NCI-H2196 treated with DMSO at 0.1 percent for 48 hours (cell line): Measurements from ENCODE around the gene MGAT4B.
A peak's percentile ranks its signal among the peaks of the same experiment; 100 is the strongest.

Source experiments
- DNase-seq: peaks from one replicate; lab custom pipeline; 2025; ENCODE audit not compliant: unreplicated experiment; lab: John Stamatoyannopoulos, UW

The MGAT4B gene

DNA sequence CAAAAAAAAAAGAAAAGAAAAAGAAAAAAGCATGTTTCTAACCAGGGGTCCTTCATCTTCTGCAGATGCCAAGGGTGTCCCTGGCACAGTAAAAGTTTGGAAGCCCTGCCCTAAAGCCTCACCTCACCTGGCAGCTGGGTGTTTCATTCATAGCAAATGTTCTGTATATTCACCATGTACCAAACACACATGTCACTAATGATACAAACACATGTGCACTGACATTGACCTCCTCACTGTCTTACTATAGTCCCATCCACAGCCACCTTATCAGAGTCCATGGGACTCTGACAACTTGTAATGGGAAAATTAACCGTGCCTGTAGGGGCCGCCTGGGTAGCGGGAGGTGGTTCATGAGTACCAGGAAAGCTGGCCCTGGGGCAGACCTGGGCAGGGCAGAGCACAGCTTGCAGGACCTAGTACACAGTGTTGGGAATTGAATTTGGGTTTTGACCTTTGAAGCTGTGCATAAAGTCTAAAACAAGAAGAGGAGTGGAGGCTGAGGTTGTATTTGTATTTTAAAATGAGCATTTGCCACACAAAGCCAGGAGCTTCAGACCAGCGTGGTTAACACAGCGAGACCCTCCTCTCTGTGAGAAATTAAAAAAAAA is 6.4 kb upstream of the MGAT4B start:
- DNase-seq, result no peak

DNA sequence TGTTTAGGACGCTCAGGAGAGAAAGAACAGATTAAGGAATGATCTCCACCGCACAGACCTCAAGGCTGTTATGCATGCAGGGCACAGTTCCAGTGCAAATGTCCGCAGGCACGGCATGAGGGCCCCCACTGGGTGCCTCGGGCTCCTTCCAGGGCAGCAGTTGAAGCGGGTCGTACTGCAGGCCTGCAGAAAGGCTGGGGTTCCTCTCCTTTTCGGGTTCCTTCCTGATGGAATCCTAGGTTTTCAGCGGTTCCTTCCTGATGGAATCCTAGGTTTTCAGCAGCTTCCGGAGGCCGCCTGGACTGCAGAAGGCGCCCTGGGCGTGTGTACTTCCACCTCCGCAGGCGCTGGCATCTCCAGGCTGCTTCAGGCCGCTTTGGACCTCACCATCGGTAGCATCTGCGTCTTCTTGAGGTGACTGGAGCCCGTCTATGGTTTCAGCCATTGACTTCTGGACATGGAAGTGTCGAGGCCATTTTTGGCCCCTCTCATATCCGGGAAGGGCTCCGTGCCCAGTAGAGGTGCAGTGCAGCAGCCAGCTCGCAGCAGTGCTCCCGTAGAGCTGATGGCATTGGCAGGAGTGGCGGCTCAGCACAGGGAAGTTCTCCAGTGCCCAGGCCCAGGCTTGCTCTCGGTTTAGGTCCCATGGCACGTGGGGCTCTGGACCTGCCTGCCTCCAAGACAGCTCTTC is 5.6 kb upstream of the MGAT4B start:
- DNase-seq, result no peak

DNA sequence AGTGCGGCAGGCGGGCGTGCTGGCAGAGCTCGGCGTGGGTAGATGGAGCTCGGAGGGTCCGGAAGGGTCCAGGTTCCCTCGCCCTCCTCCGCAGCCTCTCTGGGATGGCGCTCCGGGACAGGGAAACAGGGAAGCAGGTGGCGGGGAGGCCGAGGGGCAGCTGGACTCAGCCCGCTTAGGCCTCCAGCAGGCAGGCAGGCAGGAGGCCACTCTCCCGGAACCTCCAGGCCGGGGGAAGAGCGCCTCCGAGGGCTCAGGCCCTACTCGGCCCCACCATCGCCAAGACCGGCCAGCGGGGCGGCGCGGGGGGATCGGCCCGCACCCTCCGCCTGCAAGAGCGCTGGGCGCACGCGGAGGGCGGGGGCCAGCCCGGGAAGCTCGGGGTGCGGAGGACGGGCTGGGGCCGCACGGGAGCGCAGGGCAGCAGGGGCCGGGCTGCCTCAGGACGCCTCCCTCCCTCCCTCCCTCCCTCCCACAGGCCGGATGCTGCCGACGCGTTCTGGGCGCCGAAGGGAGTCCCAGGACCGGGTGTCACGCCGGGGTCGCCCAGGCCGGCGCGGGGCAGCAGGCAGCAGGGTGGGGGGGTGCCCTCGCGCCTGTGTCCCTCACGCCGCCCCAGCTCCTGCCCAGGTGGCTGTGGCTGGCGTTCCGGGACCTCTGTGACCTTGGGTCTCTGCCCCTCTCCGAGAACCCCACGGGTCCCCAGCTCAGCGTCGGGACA is 977 bp downstream of the MGAT4B start:
- no peak for DNase-seq

DNA sequence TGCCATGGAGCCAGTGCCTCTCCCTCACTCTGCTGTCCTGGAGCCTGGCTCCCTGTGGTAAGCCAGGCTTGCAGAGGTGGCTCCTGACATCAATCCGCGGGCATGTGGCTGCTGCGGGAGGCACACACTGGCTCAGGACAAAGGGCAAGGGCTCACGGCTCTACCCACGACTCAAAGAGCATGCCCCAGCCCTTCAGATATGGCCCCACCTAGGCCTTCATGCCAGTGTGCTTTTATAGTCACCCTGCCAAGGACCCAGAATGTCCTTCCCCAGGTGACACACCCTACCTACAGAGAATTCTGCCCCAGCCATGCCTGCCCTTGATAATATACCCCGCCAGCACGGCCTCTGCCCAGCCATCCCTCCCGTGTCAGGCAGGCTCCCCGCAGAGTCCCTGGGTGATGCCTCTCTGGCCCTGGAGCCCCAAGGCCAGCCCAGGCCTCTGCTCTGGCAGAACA is 1.6 kb downstream of the MGAT4B start:
- no peak for DNase-seq

DNA sequence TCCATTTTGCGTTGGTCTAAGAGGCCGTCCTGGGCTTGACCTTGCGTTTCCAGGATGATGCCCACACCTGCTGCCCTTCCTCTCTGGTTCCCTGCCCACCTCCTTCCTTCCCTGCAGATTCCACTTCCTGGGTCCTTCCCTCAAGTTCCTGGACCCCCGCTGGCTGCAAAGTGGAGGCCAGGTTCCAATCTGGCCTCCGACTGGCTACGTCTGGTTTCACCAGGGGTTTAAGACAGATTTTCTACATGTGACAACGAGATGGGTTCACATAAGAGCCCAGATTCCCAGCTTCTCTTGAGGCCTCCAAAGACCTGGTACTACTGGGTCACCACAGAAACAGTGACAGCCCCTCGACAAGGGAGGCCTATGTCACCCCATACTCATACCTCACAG is 2.1 kb downstream of the MGAT4B start:
- no peak for DNase-seq

DNA sequence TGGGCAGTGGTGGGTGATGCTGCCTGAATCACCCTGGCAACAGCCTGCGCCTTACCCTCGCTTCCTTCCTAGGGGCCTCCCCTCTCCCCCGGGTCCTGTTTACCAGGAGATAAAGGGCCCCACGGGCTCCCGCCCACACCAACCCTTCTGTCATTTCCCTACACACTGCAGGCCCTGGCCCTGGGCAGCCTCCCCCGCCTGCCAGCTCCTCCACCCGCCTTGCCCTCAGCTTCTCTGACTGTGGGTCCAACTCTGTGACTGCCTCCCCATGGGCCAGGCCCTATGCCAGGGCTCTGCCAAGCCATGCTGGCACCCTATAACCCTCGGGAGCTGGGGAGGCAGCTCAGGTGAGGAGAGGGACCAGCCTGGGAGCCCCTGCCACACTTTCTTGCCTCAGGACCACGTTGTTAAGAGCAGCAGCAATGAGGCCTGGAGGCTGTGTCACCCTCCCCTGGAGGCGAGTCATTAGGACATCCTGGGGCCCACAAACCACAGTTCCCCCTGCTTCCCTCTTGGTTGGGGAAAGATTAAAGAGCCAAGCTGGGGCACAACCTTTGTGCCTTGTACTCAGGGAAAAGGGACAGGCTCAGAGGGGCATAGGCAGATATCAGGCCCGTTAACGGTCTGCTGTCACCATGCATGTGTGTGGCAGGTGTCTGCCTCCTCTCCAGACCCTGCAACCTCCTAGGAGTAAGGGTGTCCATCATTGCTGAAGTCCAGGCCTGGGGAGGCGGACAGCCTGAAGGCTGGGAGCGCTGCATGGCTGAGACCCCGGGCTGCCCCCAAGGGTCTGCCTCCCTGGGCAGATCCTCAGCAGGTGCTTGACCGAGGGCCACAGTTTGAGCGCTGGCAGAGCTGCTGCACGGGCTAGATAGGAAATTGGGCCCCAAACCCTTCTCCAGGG is 2.8 kb downstream of the MGAT4B start:
- DNase-seq, result peak; percentile 48

DNA sequence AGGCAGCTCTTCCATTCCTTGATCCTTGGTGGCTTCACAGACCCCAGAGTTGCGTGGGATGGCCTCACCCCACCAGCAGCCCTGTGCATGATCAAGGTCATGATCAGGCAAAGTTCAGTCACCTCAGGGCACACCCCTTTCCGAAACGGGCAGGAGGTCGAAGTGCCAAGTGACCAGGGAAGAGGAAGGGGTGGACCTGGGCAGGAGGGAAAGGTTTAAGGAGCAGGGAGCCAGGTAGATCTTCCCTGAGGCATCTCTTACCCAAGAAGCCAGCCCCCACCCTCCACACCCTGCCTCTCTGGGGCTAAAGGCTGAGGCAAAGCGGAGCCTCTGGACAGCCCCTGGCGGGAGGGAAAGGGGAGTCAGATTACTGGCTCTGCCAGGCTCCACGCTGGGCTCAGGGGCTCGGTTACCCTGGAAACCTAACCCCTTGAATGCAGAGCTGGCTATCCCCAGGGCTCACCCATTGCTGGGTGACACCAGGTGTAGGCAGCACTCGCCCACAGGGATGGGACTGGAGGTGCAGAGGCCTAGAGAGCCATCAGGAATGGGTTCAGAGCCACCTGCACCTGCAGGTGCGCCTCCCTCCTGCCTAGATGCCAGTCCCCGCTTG is 3.6 kb downstream of the MGAT4B start:
- DNase-seq, result peak; percentile 76

DNA sequence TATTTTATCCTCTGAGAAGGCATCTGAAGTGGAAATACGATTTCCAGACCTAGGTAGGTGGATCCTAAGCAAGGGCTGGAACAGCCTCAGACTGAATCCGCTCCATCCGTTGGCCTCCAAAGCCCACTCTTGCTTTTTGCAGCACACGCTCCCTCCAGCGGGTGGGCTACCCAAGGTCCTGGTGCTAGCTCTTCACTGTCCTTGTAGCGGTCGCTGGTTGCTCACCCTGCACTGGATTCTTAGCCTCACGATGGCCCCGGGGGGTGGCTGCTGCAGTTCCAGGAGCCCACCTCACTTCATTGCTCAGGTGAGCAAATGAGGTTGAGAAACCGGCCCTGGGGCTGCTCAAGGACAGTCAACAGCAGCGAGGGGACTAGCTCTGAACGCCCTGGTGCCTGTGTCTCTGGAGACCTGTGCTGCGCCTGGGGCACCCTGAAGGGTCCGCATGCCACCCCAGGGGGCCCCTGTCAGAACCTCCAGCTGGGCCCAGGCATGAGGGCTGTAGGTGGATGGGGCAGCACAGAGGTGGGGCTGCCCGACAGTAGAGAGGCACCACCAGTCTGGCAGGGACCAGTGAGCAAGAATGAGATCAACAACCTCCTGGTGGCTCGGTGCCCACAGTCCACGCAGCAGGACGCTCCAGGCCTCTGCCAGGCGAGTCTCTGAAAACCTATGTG is 4.3 kb downstream of the MGAT4B start:
- no peak for DNase-seq

DNA sequence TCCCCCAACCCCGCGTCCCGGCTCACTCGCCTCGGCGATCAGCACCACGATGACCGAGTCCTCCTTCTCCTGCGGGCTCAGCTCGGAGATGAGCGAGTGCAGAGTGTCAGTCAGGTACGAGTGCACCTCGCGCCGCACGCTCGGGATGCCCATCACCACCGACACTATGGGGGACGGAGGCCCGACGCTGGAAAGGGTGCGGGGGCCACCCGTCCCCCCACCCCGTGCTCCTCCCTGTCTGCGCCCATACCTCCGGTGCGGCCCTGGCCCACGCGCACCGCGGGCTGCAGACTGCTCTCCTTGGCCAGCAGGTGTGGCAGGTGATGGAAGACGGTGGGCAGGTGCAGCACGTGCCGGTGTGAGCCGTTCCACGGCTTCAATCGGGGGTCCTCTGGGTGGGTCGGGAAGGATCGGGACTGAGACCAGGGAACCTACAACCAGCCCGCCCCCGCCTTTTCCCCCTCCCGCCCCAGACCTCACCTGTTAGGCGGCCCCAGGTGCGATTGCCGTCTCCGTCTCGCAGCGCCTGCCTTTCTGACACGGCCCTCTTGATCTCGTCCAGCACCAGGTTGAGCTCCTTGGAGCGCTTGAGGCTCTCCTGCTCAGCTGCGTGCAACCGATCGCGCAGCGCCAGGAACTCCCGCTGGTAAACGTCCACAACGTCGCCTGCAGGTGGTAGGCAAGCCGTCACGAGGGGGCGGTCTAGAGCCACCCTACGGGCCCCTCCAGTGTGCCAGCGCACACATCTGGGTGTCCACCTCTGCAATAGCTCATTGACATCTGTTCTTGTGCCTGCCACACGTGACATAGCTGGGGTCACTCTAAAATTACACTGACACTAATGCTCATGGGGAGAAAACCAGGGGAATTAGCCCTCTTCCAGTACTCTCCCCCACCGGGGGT is 5.1 kb downstream of the MGAT4B start:
- DNase-seq, result no peak

DNA sequence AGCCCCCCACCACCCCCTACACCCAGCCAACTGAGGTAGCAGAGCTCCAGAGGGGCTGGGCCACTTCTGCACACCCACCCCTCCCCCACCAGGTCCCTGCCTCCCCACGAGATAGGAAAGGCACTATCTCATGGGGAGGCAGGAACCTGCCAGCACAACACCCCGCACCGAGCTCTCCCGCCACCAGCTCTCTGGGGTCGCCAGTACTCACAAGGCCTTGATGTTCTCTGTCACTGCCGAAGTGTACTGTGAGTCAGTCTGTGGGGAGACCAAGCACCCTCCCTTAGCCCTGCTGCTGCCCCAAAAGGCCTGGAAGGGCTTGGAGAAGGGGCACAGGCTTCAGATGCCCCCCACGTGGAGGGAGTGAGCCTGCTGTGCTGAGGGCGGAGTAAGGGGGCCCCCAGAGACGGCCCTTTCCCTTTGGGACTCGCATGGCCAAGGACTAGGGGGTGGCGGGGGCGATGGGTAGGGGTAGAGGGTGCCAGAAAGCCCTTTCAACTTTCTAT is 5.9 kb downstream of the MGAT4B start:
- no peak for DNase-seq

DNA sequence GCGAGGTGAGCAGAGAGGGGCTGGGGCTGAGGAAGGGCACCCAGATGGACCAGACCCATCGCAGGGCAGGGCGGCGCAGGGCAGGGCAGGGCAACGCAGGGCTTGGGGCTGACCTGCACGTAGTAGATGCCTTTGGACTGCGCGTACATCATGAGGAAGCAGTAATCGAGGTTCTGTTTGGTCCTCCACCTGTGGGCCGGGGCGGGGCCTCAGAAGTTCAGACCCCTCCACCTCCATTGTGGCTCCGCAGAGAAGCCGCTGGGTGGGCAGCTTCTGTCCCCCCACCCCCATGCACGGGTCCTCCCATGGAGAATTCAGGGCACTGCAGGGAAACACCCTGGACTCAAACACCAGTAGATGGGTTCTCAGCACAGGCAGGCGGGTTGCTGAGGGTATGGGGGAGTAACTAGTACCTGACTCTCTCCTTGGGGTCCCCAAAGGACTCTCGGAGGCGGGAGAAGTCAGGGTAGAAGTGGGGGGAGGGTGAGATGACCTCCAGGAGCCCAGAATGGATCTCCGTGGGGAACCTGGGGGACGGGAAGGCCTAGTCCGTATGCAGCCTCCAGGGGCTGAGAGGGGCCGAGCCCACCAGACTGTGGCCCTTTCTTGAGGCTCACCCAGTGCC is 6.5 kb downstream of the MGAT4B start:
- DNase-seq, result no peak

DNA sequence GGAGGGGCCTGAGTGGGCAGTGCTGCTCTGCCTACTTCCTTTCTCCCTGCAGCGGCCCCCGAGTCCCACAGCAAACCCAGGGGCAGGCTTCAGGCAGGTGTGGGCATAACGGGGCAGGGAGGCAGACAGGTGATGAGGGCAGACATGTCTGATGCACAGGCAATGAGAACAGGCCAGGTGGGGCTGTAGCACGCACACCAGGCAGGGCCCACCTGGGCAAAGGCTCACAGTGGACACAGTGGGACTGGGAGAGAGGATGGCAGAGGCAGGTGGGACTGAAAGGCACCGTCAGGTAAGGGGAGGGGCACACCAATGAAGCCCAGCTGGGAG is 7.1 kb downstream of the MGAT4B start:
- DNase-seq, result no peak

DNA sequence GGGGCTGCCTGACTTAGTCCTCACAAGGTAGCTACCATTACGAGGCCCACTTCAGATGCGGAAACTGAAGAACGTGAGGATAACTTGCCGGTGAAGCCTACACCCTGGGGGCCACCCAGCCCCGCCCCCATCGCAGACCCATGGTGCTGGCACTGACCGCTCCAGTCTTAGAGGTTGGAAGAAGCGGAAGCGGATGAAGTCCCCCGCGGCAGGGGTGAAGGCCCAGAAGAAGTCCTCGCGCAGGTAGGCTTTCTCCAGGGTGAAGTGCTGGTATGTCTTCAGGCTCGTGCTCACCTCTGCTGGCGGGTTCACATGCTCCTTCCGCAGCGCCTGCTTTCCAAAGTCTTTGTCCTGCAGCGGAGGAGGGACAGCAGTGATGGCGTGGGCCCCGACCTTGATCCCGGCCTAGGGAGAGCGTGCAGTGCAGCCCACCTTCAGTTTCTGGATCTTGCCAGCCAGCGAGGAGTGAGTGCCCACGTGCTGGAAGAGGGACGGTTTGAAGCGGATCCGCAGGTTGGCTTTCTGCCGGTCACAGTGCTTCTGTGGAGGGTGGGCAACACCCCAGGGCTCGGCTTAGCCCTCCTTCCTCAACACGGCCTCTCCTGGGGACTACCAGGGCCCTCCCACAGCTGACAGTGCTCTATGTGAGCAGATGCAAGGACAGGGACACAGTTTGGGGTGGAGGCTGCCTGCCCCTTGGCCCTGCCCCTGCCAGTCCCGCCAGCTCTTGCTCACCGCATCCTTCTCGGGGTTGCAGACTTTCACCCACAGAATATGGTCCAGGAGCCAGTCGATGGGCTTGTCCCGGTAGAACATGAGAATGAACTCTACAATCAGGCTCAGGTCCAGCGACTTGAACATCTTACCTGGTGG is 7.7 kb downstream of the MGAT4B start:
- no peak for DNase-seq

DNA sequence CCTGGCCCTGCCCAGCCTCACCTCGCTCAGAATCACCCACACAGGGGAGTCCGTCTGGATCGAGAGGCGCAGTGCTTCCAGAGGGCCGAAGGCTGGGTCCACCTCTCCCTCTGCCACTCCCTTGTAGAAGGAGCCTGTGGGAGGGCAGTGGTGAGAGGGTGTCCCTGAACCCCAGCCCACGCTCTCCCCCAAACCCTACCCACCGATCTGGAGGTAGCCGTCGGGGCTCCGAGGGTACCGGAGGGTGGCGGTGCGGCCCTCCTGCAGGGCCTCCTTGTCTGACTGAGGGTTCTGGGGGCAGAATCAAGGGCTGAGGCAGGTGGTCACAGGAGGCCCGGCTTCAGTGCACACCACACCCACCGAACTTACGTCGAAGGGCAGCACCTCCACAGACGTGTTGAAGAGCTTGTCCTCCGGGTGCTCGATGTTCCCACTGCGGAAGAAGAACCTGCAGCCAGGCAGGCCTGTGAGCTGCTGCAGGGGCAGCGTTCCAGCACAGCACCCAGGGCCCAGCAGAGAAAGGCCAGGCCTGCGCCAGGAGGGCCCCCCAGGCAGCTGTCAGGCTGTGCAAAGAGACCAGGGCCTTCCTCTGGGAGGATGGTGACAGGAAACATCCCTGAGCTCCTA is 8.4 kb downstream of the MGAT4B start:
- DNase-seq, result no peak

DNA sequence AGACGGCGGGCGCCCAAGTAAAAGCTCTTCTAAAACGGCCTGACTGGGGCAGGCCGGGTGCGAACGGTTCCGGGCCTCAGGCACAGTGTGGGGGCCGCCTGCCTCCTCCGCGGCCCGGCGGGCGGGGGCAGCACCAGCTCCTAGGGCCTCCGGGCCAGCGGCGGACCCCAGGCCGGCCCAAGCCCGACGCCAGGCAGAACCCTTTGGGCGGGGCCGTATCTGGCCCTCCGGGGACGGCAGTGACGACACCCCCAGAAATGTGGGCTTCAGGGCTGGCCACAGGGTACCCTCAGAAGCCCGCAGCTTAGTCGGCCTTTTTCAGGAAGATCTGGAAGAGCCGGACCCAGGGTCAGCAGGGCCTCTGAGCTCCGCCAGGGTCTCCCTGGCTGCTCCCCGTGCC is 8.9 kb downstream of the MGAT4B start:
- DNase-seq, result no peak

DNA sequence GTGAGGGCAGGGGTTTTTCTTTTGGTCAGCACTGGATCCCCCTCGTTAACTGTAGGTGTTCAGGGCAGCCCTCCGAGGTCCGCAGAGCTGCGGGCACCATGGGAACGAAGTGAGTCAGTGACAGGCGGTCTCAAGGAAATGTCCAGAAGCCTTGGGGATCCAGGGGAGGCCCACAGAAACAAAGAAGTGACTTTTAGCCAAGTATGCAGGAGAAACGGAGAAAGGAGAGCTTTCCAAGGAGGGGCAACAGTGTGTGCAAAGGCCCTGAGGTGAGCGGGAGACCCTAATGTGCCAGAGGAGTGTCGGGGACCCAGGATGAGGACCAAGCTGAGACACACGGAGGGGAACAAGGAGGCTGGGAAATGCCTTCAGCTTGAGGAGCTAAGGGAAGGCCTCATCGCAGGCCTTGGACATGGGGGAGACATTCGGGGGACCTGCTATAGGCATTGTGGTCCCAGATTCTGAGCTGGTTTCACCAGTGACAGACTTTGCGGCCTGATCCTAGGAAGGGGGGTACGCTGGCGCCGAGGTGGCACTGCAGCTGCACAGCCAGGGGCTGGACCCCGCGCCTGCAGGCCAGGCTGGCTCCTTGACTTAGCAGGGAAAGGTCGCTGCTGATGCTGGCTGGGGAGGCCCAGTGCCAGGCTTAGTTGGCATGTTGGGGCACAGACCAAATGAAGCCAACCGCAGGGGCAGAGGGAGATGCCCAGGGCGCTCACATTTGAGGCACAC is 9.6 kb downstream of the MGAT4B start:
- no peak for DNase-seq
